Ovary (tissue), 3 donors: ENCODE data around the gene ETF1.

Experiments
- EP300 ChIP-seq: sonication (generic); formaldehyde crosslinking; IDR thresholded peaks from one replicate; pipeline ENCODE4 v1.6.1; 2017; ENCODE audit warnings: antibody characterized with exemption
- POLR2A ChIP-seq: fragments of 450-650 bp; IDR thresholded peaks from one replicate; pipeline ENCODE4 v1.6.1; 2017; ENCODE audit warnings: antibody characterized with exemption, mild to moderate bottlenecking, moderate library complexity
- TF ChIP-seq, protein P1 (sequence below), 3 donors: fragments of 450-650 bp in 2 of 3; fragments of 200-600 bp in 1 of 3; IDR thresholded peaks; one replicate each; pipeline versions ENCODE4 v1.5.1 to v1.8.0; 2016 to 2022; ENCODE audit warnings: antibody characterized with exemption in 3 of 3, mild to moderate bottlenecking in 1 of 3
- donor health status: DM: no; HTN: no; CAD: no.

- TF ChIP-seq, protein P1, sequence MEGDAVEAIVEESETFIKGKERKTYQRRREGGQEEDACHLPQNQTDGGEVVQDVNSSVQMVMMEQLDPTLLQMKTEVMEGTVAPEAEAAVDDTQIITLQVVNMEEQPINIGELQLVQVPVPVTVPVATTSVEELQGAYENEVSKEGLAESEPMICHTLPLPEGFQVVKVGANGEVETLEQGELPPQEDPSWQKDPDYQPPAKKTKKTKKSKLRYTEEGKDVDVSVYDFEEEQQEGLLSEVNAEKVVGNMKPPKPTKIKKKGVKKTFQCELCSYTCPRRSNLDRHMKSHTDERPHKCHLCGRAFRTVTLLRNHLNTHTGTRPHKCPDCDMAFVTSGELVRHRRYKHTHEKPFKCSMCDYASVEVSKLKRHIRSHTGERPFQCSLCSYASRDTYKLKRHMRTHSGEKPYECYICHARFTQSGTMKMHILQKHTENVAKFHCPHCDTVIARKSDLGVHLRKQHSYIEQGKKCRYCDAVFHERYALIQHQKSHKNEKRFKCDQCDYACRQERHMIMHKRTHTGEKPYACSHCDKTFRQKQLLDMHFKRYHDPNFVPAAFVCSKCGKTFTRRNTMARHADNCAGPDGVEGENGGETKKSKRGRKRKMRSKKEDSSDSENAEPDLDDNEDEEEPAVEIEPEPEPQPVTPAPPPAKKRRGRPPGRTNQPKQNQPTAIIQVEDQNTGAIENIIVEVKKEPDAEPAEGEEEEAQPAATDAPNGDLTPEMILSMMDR (IDR thresholded peaks at IDR 0.05): no peak
- peak; percentile 8 for TF ChIP-seq POLR2A
- TF ChIP-seq EP300: no peak
These were observed 74.7 kb downstream of the ETF1 start for GRCh38 chr5:138468133-138468965.
